IMR-90 (cell line): ENCODE results near the gene MRPL30. TPM values are rescaled to one million over a fixed set of nuclear protein-coding genes. Genes with fewer than 3 reads are reported as not detected.

ENCODE experiments used
- ATAC-seq: fragments of 200-7000 bp; cut with Tn5 transposase; 2 replicates; pipeline ENCODE4 v1.9.1; 2020; ENCODE audit warnings: low read depth, mild to moderate bottlenecking, moderate library complexity
- BruUV-seq: library from RNA; stranded (reverse); fragments of 400-500 nt; replicated peaks from 2 replicates; lab custom pipeline; 2021; lab: Mats Ljungman, UMichigan
- CTCF ChIA-PET: fragments of 300-600 bp; formaldehyde crosslinking; extraction: SDS; loops from one replicate; lab custom pipeline; 2021; ENCODE audit warnings: antibody characterized with exemption; lab: Yijun Ruan, JAX
- POLR2A ChIA-PET: fragments of 300-600 bp; sonication (Branson Sonifier 250); formaldehyde crosslinking; loops from one replicate; lab custom pipeline; 2022; ENCODE audit warnings: antibody characterized with exemption; ENCODE audit not compliant: unreplicated experiment; lab: Charles Lee
- DNase-seq: peaks from one replicate; pipeline ENCODE4 v3.0.0; 2013
- H2AFZ ChIP-seq: replicated peaks from 2 replicates; pipeline ENCODE3; 2013; ENCODE audit warnings: low read length, mild to moderate bottlenecking; ENCODE audit not compliant: poor library complexity
- H2AK5ac ChIP-seq: 2 replicates; pipeline ENCODE4 v1.6.1; 2013; ENCODE audit warnings: low read depth, low read length, inconsistent platforms
- H2AK9ac ChIP-seq: replicated peaks from 2 replicates; pipeline ENCODE3; 2013; ENCODE audit warnings: mild to moderate bottlenecking, low read depth, low read length, moderate library complexity; ENCODE audit not compliant: poor library complexity
- H2BK120ac ChIP-seq: 2 replicates; pipeline ENCODE4 v1.6.1; 2013; ENCODE audit warnings: low read depth, low read length, inconsistent platforms
- H2BK15ac ChIP-seq: 3 replicates; pipeline ENCODE4 v1.6.1; 2013; ENCODE audit warnings: low read depth, low read length, inconsistent platforms
- H2BK20ac ChIP-seq: 2 replicates; pipeline ENCODE4 v1.6.1; 2013; ENCODE audit warnings: low read depth, mild to moderate bottlenecking, inconsistent platforms, low read length, moderate library complexity
- H2BK5ac ChIP-seq: 2 replicates; pipeline ENCODE4 v1.6.1; 2013; ENCODE audit warnings: mild to moderate bottlenecking, low read depth, low read length, inconsistent platforms; ENCODE audit not compliant: poor library complexity, severe bottlenecking
- H3K14ac ChIP-seq: replicated peaks from 2 replicates; pipeline ENCODE4 v1.6.1; 2013; ENCODE audit warnings: low read depth, low read length, inconsistent platforms
- H3K18ac ChIP-seq: 2 replicates; pipeline ENCODE4 v1.6.1; 2013; ENCODE audit warnings: low read depth, low read length, control low read depth
- H3K23ac ChIP-seq: 2 replicates; pipeline ENCODE4 v1.6.1; 2013; ENCODE audit warnings: low read depth, low read length, inconsistent platforms
- H3K27ac ChIP-seq: 2 replicates; pipeline ENCODE4 v1.5.1; 2013; ENCODE audit warnings: mild to moderate bottlenecking, control low read depth, low read length; ENCODE audit not compliant: insufficient read depth
- H3K27me3 ChIP-seq: 2 replicates; pipeline ENCODE4 v1.6.1; 2013; ENCODE audit warnings: low read length; ENCODE audit not compliant: control insufficient read depth, insufficient read depth
- H3K36me3 ChIP-seq: 2 replicates; pipeline ENCODE4 v1.6.1; 2013; ENCODE audit warnings: low read length, mixed read lengths; ENCODE audit not compliant: control insufficient read depth, insufficient read depth
- H3K4ac ChIP-seq: 2 replicates; pipeline ENCODE4 v1.6.1; 2013; ENCODE audit warnings: low read depth, low read length, inconsistent platforms
- H3K4me1 ChIP-seq: 2 replicates; pipeline ENCODE4 v1.6.1; 2013; ENCODE audit warnings: low read length, mixed read lengths; ENCODE audit not compliant: control insufficient read depth, insufficient read depth
- H3K4me2 ChIP-seq: 2 replicates; pipeline ENCODE4 v1.6.1; 2013; ENCODE audit warnings: low read depth, mild to moderate bottlenecking, control low read depth, low read length, moderate library complexity
- H3K4me3 ChIP-seq: 2 replicates; pipeline ENCODE4 v1.5.1; 2013; ENCODE audit warnings: low read depth, mild to moderate bottlenecking, control low read depth, low read length, moderate library complexity; ENCODE audit not compliant: insufficient read depth
- H3K56ac ChIP-seq: 2 replicates; pipeline ENCODE4 v1.6.1; 2013; ENCODE audit warnings: low read length, inconsistent platforms; ENCODE audit not compliant: insufficient read depth; ENCODE audit errors: extremely low read depth
- H3K79me1 ChIP-seq, 2 experiments: 2 replicates each; pipeline ENCODE4 v1.6.1; 2013; ENCODE audit warnings: low read length in 2 of 2, inconsistent platforms in 1 of 2, low read depth in 1 of 2
- H3K9ac ChIP-seq: 2 replicates; pipeline ENCODE4 v1.6.1; 2013; ENCODE audit warnings: low read depth, low read length, control low read depth
- H3K9me1 ChIP-seq: 2 replicates; pipeline ENCODE4 v1.6.1; 2013; ENCODE audit warnings: low read length, inconsistent platforms; ENCODE audit not compliant: insufficient read depth
- H3K9me3 ChIP-seq: 2 replicates; pipeline ENCODE4 v1.6.1; 2013; ENCODE audit warnings: low read length; ENCODE audit not compliant: control insufficient read depth, insufficient read depth
- H4K20me1 ChIP-seq: 2 replicates; pipeline ENCODE4 v1.6.1; 2013; ENCODE audit warnings: low read length, inconsistent platforms; ENCODE audit not compliant: insufficient read depth
- H4K5ac ChIP-seq: 2 replicates; pipeline ENCODE4 v1.6.1; 2013; ENCODE audit warnings: mild to moderate bottlenecking, low read depth, low read length, control low read depth
- H4K8ac ChIP-seq, 2 experiments: 2 replicates each; pipeline ENCODE4 v1.6.1; 2013; ENCODE audit warnings: low read depth in 2 of 2, low read length in 2 of 2, control low read depth in 1 of 2, inconsistent platforms in 1 of 2
- H4K91ac ChIP-seq: 2 replicates; pipeline ENCODE4 v1.6.1; 2013; ENCODE audit warnings: low read depth, low read length, inconsistent platforms; ENCODE audit not compliant: insufficient read depth
- CEBPB ChIP-seq: IDR thresholded peaks from 2 replicates; pipeline ENCODE4 v1.6.1; 2012; ENCODE audit warnings: low read depth, low read length, improper control_type of control experiment
- FOS ChIP-seq: fragments of 150-350 bp; IDR thresholded peaks from 2 replicates; pipeline ENCODE4 v1.6.1; 2016; ENCODE audit warnings: low read depth, low read length
- MAFK ChIP-seq: IDR thresholded peaks from 2 replicates; pipeline ENCODE4 v1.6.1; 2012; ENCODE audit warnings: low read depth, low read length, improper control_type of control experiment
- MAZ ChIP-seq: IDR thresholded peaks from 2 replicates; pipeline ENCODE4 v1.6.1; 2012; ENCODE audit warnings: low read depth, mild to moderate bottlenecking, low read length, improper control_type of control experiment, moderate library complexity, borderline replicate concordance
- USF2 ChIP-seq: fragments of 150-350 bp; IDR thresholded peaks from 2 replicates; pipeline ENCODE4 v1.6.1; 2017; ENCODE audit warnings: mild to moderate bottlenecking, antibody characterized with exemption, low read length, low read depth
- WGBS, 2 experiments: methylation state at CpG; one replicate each; pipeline versions ENCODE4 v1.1.5 to v1.1.7; 2013; ENCODE audit warnings: missing lambda C conversion rate in 2 of 2; ENCODE audit not compliant: insufficient read length in 1 of 2; ENCODE audit errors: extremely low coverage in 2 of 2; 5-methylcytosine and 5-hydroxymethylcytosine counted together
- dilution Hi-C: fragments of 300-500 bp; cut with HindIII; formaldehyde crosslinking; loops from one replicate; pipeline ENCODE4 v1.14.3; 2018; ENCODE audit warnings: low sequenced_read_pairs; ENCODE audit not compliant: unreplicated experiment
- in situ Hi-C: fragments of 300-500 bp; cut with MboI; formaldehyde crosslinking; loops from 3 replicates; pipeline ENCODE4 v1.14.3; 2019; ENCODE audit warnings: low sequenced_read_pairs, inconsistent platforms, mixed read lengths
- intact Hi-C: fragments of 100-400 bp; cut with micrococcal nuclease; formaldehyde crosslinking; loops from 2 replicates; pipeline ENCODE4 v1.10.0; 2022
- polyA plus RNA-seq, 3 experiments: library from polyadenylated mRNA; depleted of rRNA; stranded (reverse); fragments of >200 nt; gene quantifications; 2 replicates each; pipeline ENCODE4 v1.2.3, GENCODE V29; 2012; ENCODE audit warnings: low replicate concordance in 1 of 3
- total RNA-seq: library from RNA; depleted of rRNA; stranded (reverse); fragments of >200 nt; gene quantifications from 2 replicates; pipeline ENCODE4 v1.2.3, GENCODE V29; 2012

Gene MRPL30
- total and polyA plus RNA-seq, 2 of the 4 experiments (the other 2 are of a cell fraction), result 18.7 to 34.8 TPM

- no peaks in the 10 kb centered on the region for H3K9me1 ChIP-seq
- no peak for DNase-seq
- H3K23ac ChIP-seq, result no peak overlapping the region
- H4K8ac ChIP-seq, result no peak overlapping the region
- no peak overlapping the region for H2BK15ac ChIP-seq
- H3K79me1 ChIP-seq, result peaks cover 3 to 4% of the 10 kb centered on the region in 2 experiments; a peak in 2 of 4 replicates
- no CpG with 5 or more reads among the region's 1 CpG for WGBS, 2 experiments
- H2BK120ac ChIP-seq, result no peak overlapping the region
- H3K27me3 ChIP-seq, result no peaks in the 10 kb centered on the region
- no peak overlapping the region for H3K56ac ChIP-seq
- no peak overlapping the region for H3K9ac ChIP-seq
- H4K5ac ChIP-seq, result no peak overlapping the region
- no peak overlapping the region for H3K4ac ChIP-seq
- CTCF ChIA-PET, result no interaction called here
- no peak overlapping the region for H3K4me3 ChIP-seq
- no peak for ATAC-seq
- POLR2A ChIA-PET, result no interaction called here
- no peak for TF ChIP-seq MAFK
- TF ChIP-seq CEBPB, result no peak
- TF ChIP-seq USF2, result no peak
- TF ChIP-seq FOS, result no peak
- no peak for TF ChIP-seq MAZ
- H3K18ac ChIP-seq, result no peak overlapping the region
- H2AK5ac ChIP-seq, result no peak overlapping the region
- H3K14ac ChIP-seq, result no peak overlapping the region
- dilution Hi-C loops, result no loop called here
- no peak overlapping the region for H3K4me2 ChIP-seq
- in situ Hi-C loops, result loop anchor here (25.0 kb wide), 1 partner anchor 1093 kb away; no protein-coding TSS in a partner anchor
- H3K4me1 ChIP-seq, result no peaks in the 10 kb centered on the region
- no peak overlapping the region for H3K27ac ChIP-seq
- H4K20me1 ChIP-seq, result no peaks in the 10 kb centered on the region
- peaks cover 19% of the 10 kb centered on the region for H3K36me3 ChIP-seq
- intact Hi-C loops, result no loop called here
- H2BK20ac ChIP-seq, result no peak overlapping the region
- no peak overlapping the region for H2AFZ ChIP-seq
- no peaks in the 10 kb centered on the region for H3K9me3 ChIP-seq
- no TSS peak for BruUV-seq
- H2AK9ac ChIP-seq, result no peak overlapping the region
- H2BK5ac ChIP-seq, result no peak overlapping the region
- no peak overlapping the region for H4K91ac ChIP-seq
These were observed 11.4 kb upstream of the MRPL30 start for GRCh38 chr2:99169534-99169933.
